ENCODE results near the gene GRIN2A. TPM values are rescaled to one million over a fixed set of nuclear protein-coding genes. Genes with fewer than 3 reads are reported as not detected.

The GRIN2A gene
- total RNA-seq, 2 experiments from 2014 or later, result not detected

- no peak overlapping the region for H3K27ac Mint-ChIP-seq
- H3K9me3 Mint-ChIP-seq, result no peaks in the 10 kb centered on the region
- H3K27me3 Mint-ChIP-seq, result no peaks in the 10 kb centered on the region
- no peak for DNase-seq
- CTCF ChIA-PET, result interaction anchor here (1.1 kb wide), 1 partner anchor 21 kb away, joined by 3 read pairs; no protein-coding TSS in a partner anchor
- H3K4me1 Mint-ChIP-seq, result no peaks in the 10 kb centered on the region
- no peaks in the 10 kb centered on the region for H3K36me3 Mint-ChIP-seq (ENCODE audit: low read depth)
- POLR2A ChIA-PET, result no interaction called here
- H3K4me3 Mint-ChIP-seq, result no peak overlapping the region
These were observed 97.0 kb downstream of the GRIN2A start for GRCh38 chr16:10085078-10085798.

DNA sequence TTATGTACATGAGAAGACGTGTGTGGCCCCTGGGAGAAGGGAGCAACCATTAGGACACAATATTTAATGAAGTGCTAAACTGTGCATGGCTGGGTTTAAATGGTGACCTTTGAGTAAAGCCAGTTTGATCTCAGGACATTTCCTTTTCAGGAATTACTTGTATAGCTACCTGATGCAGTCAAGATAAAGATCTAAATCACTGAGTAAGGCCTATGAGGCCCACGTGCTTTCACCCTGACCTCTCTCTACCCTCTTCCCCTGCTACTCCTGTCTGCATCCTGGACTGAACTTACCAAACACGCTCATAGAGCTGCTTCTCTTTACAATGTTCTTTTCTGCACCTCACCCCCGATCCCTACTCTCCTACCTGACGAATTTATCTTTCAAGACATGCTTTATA is 98.9 kb downstream of the GRIN2A start:
- no peaks in the 10 kb centered on the region for H3K9me3 Mint-ChIP-seq
- H3K36me3 Mint-ChIP-seq (ENCODE audit: low read depth), result no peaks in the 10 kb centered on the region
- no peaks in the 10 kb centered on the region for H3K4me1 Mint-ChIP-seq
- no peaks in the 10 kb centered on the region for H3K27me3 Mint-ChIP-seq
- H3K27ac Mint-ChIP-seq, result no peak overlapping the region
- DNase-seq, result no peak
- H3K4me3 Mint-ChIP-seq, result no peak overlapping the region
- ChIA-PET CTCF (no interaction called here), POLR2A (no interaction called here)

DNA sequence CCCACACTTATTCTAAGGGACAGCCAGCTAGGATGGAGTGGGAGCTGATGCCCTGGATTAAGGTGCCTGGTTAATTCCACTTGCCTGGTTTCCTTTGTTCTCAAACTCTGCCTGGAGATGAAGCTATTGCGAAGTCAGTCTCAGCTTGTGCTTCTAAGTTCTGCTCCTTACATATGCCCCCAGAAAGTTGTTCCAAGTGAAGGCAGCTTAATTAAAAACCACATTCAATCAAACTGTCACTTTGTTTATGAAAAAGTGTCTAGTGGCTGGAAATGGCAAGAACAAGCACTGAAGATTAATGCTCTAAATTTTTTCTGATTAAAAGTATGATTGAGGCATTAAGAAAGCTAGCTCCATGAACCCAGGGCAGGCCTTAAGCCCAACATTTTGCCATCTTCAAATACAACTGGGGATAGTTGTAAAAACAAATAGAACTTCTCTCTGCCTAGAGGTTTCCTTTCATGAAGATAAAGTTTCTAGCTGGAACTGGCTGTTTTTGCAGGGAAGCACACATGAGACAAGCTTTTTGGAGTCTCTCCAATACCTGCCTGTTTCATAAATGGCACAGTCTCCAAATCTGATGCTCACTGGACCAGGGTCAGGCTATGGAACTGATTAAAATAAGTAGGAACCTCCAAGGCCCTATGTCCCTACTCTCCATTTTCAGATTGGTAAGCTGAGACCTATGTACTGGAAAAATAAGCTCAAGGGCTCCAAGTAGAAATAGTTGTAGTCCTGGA is 100.9 kb downstream of the GRIN2A start:
- POLR2A ChIA-PET, result no interaction called here

GRCh38 chr16:10080051-10080772 is 102.0 kb downstream of the GRIN2A start:
- DNase-seq, result no peak
- no peak overlapping the region for H3K27ac Mint-ChIP-seq
- ChIA-PET POLR2A (no interaction called here), CTCF (no interaction called here)
- H3K4me1 Mint-ChIP-seq, result no peaks in the 10 kb centered on the region
- H3K9me3 Mint-ChIP-seq, result no peaks in the 10 kb centered on the region
- H3K36me3 Mint-ChIP-seq (ENCODE audit: low read depth), result no peaks in the 10 kb centered on the region
- H3K4me3 Mint-ChIP-seq, result no peak overlapping the region
- no peaks in the 10 kb centered on the region for H3K27me3 Mint-ChIP-seq

More for the DNA sequence above, 100.9 kb downstream of the GRIN2A start:
- DNase-seq, result no peak
- CTCF ChIA-PET, result interaction anchor here (1.0 kb wide), 1 partner anchor 10 kb away, joined by 3 read pairs; no protein-coding TSS in a partner anchor
- H3K4me1 Mint-ChIP-seq, result no peaks in the 10 kb centered on the region
- H3K4me3 Mint-ChIP-seq, result no peak overlapping the region
- H3K27ac Mint-ChIP-seq, result no peak overlapping the region
- no peaks in the 10 kb centered on the region for H3K36me3 Mint-ChIP-seq (ENCODE audit: low read depth)
- no peaks in the 10 kb centered on the region for H3K27me3 Mint-ChIP-seq
- no peaks in the 10 kb centered on the region for H3K9me3 Mint-ChIP-seq

GRCh38 chr16:10078541-10078949 is 103.7 kb downstream of the GRIN2A start:
- no peaks in the 10 kb centered on the region for H3K9me3 Mint-ChIP-seq
- H3K27ac Mint-ChIP-seq, result no peak overlapping the region
- no peaks in the 10 kb centered on the region for H3K27me3 Mint-ChIP-seq
- no peaks in the 10 kb centered on the region for H3K4me1 Mint-ChIP-seq
- ChIA-PET CTCF (interaction anchor here (0.6 kb wide), 1 partner anchor 147 kb away, joined by 3 read pairs; no protein-coding TSS in a partner anchor), POLR2A (no interaction called here)
- H3K36me3 Mint-ChIP-seq (ENCODE audit: low read depth), result no peaks in the 10 kb centered on the region
- no peak overlapping the region for H3K4me3 Mint-ChIP-seq
- no peak for DNase-seq

- no peaks in the 10 kb centered on the region for H3K4me1 Mint-ChIP-seq
- CTCF ChIA-PET, result no interaction called here
- H3K36me3 Mint-ChIP-seq (ENCODE audit: low read depth), result no peaks in the 10 kb centered on the region
- POLR2A ChIA-PET, result no interaction called here
- DNase-seq, result no peak
- H3K27ac Mint-ChIP-seq, result no peak overlapping the region
- no peaks in the 10 kb centered on the region for H3K9me3 Mint-ChIP-seq
- H3K27me3 Mint-ChIP-seq, result no peaks in the 10 kb centered on the region
- H3K4me3 Mint-ChIP-seq, result no peak overlapping the region
These were observed 104.4 kb downstream of the GRIN2A start for GRCh38 chr16:10077861-10078260.

DNA sequence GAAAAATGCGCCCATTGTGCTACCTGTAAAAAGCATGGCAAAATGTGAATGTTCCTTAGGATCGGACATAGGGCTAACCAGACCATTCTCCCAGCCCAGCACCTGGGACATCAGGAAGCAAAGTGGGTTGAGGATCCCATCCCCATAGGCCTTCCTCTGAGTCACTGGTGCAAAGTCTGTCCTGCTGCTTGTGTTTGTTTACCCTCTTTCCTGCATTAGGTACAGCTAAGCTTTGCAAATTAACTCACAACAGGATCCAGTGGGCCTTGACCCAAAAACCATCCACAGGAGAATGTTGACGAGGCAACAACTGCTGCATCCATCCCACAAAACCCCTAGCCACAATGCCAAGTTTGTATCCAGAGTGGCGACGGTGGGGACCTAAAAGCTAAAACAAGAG is 106.2 kb downstream of the GRIN2A start:
- ChIA-PET CTCF (no interaction called here), POLR2A (no interaction called here)

DNA sequence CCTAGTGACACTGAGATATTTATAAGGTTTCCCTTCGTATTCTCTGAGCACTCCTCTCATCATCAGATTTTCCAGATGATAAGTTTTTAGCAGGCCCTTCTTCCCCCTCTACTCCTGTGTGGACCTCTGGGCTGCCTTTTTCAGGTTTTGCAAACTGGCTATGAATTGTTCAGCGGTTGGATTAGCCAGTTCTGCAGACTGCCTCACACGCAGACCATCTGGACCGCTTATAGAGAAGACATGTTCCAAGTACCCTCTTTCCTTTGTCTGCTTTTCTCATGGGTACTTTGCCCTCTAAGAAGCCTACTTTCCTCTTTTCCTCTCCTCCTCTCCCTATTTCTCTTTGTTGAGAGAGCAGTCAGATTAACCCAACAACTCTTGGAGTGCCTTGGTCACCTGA is 111.6 kb downstream of the GRIN2A start:
- H3K36me3 Mint-ChIP-seq (ENCODE audit: low read depth), result no peaks in the 10 kb centered on the region
- no peak overlapping the region for H3K27ac Mint-ChIP-seq
- ChIA-PET CTCF (no interaction called here), POLR2A (no interaction called here)
- H3K9me3 Mint-ChIP-seq, result no peaks in the 10 kb centered on the region
- no peaks in the 10 kb centered on the region for H3K27me3 Mint-ChIP-seq
- no peak for DNase-seq
- H3K4me1 Mint-ChIP-seq, result no peaks in the 10 kb centered on the region
- H3K4me3 Mint-ChIP-seq, result no peak overlapping the region

More for the DNA sequence above, 106.2 kb downstream of the GRIN2A start:
- Mint-ChIP-seq H3K9me3 (no peaks in the 10 kb centered on the region), H3K36me3 (ENCODE audit: low read depth) (no peaks in the 10 kb centered on the region), H3K4me1 (no peaks in the 10 kb centered on the region), H3K27me3 (no peaks in the 10 kb centered on the region), H3K27ac (no peak overlapping the region), H3K4me3 (no peak overlapping the region)
- DNase-seq, result no peak

GRCh38 chr16:10069374-10069773 is 112.9 kb downstream of the GRIN2A start:
- Mint-ChIP-seq H3K9me3 (no peaks in the 10 kb centered on the region), H3K36me3 (ENCODE audit: low read depth) (no peaks in the 10 kb centered on the region), H3K4me3 (no peak overlapping the region), H3K4me1 (no peaks in the 10 kb centered on the region), H3K27me3 (no peaks in the 10 kb centered on the region), H3K27ac (no peak overlapping the region)
- ChIA-PET CTCF (interaction anchor here (0.6 kb wide), 1 partner anchor 17 kb away, joined by 3 read pairs; no protein-coding TSS in a partner anchor), POLR2A (no interaction called here)
- DNase-seq, result no peak

- no peak for DNase-seq
- no peaks in the 10 kb centered on the region for H3K27me3 Mint-ChIP-seq
- no peaks in the 10 kb centered on the region for H3K36me3 Mint-ChIP-seq (ENCODE audit: low read depth)
- no peaks in the 10 kb centered on the region for H3K4me1 Mint-ChIP-seq
- no peak overlapping the region for H3K27ac Mint-ChIP-seq
- CTCF ChIA-PET, result no interaction called here
- H3K4me3 Mint-ChIP-seq, result no peak overlapping the region
- POLR2A ChIA-PET, result no interaction called here
- H3K9me3 Mint-ChIP-seq, result no peaks in the 10 kb centered on the region
These were observed 114.4 kb downstream of the GRIN2A start for GRCh38 chr16:10067835-10068234.

DNA sequence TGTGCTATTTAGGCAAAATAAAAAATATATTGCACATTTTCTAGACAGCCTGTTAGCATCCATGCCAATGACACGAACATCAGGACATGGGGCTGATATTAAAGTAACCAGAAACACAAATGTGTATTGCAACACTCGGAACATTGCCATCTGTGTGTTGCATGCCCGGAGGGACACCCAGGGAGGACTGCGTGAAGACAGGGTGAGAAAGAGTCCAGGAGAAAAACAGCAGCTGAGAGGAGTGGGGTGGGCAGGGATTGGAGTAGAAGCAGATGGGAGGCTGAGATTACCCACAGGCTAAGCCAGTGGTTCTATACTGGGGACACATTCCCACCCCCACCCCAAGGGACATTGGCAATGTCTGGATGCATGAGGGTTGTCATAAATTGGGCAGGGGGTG is 114.8 kb downstream of the GRIN2A start:
- no peak for DNase-seq
- Mint-ChIP-seq H3K4me1 (no peaks in the 10 kb centered on the region), H3K4me3 (no peak overlapping the region), H3K27ac (no peak overlapping the region), H3K36me3 (ENCODE audit: low read depth) (no peaks in the 10 kb centered on the region), H3K9me3 (no peaks in the 10 kb centered on the region), H3K27me3 (no peaks in the 10 kb centered on the region)
- ChIA-PET POLR2A (no interaction called here), CTCF (no interaction called here)

DNA sequence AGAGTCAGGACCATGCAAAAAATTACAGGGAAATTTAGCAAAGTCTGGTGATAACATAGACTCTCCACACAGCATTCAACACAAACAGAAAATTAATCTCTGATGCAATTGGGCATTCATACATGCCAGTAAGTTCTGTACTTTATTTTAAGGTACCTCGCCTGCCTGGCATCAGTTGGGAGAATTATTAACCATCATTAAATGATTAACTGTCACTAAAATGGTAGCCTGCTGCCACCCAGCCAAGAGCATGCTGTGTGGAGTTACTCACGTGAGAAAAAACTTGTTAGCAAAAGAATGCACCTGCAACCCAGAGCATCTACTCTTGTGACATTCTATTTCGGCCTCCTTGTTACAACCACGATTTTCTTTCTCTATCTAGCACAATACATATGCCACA is 117.2 kb downstream of the GRIN2A start:
- no peaks in the 10 kb centered on the region for H3K9me3 Mint-ChIP-seq
- H3K27ac Mint-ChIP-seq, result no peak overlapping the region
- POLR2A ChIA-PET, result no interaction called here
- no peaks in the 10 kb centered on the region for H3K36me3 Mint-ChIP-seq (ENCODE audit: low read depth)
- DNase-seq, result no peak
- H3K4me3 Mint-ChIP-seq, result no peak overlapping the region
- H3K4me1 Mint-ChIP-seq, result no peaks in the 10 kb centered on the region
- no peaks in the 10 kb centered on the region for H3K27me3 Mint-ChIP-seq
- CTCF ChIA-PET, result no interaction called here

GRCh38 chr16:10048850-10049249 is 133.4 kb downstream of the GRIN2A start:
- no peaks in the 10 kb centered on the region for H3K9me3 Mint-ChIP-seq
- no peak for DNase-seq
- CTCF ChIA-PET, result no interaction called here
- H3K27me3 Mint-ChIP-seq, result no peaks in the 10 kb centered on the region
- H3K4me1 Mint-ChIP-seq, result no peaks in the 10 kb centered on the region
- POLR2A ChIA-PET, result no interaction called here
- no peak overlapping the region for H3K27ac Mint-ChIP-seq
- H3K4me3 Mint-ChIP-seq, result no peak overlapping the region
- no peaks in the 10 kb centered on the region for H3K36me3 Mint-ChIP-seq (ENCODE audit: low read depth)

All from activated CD4-positive, alpha-beta T cell treated with anti-CD3 and anti-CD28 coated beads, Interleukin-2, amount 10 ng/mL, durations not matched to agents 7 days and 5 days (primary cell).